RWPE1 (cell line): ENCODE results near the gene ADAMTS13.

Experiments
- CTCF ChIA-PET: fragments of 350-600 bp; sonication (Branson Sonifier 250); formaldehyde crosslinking; extraction: SDS; loops from one replicate; lab custom pipeline; 2021; lab: Yijun Ruan, JAX
- POLR2A ChIA-PET: fragments of 400-600 bp; formaldehyde crosslinking; extraction: SDS; loops from one replicate; lab custom pipeline; 2020; ENCODE audit warnings: antibody characterized with exemption; ENCODE audit not compliant: low non-redundant PET; lab: Yijun Ruan, JAX
- DNase-seq: peaks from one replicate; pipeline ENCODE4 v3.0.0; 2012; ENCODE audit warnings: low spot score
- H3K27ac ChIP-seq: fragments of 450-650 bp; 2 replicates; pipeline ENCODE4 v1.5.1; 2017
- TF ChIP-seq, protein P1 (sequence below): fragments of 450-650 bp; conservative IDR thresholded peaks from 2 replicates; pipeline ENCODE4 v1.5.1; 2017; ENCODE audit warnings: low read depth, mild to moderate bottlenecking

The ADAMTS13 gene

DNA sequence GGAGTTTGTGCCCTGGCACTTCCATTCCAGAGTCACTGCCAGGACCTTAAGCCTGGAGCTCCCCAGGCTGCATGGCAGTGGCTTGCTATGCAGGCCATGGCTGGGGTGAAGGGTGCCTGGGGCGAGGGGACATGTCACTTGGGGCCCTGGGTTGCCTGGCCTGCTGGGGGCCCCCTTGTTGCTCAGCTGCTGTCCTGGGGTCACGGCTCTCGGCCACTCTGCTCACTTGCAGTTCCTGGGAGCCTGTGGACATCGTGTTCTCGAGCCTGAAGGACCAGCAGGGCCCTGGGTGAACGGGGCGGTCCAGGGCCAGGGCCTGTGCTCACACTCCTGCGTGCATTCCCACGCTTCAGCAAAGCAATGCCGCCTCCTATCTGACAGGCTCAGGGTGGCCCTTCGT is 71.3 kb downstream of the ADAMTS13 start:
- no peak for DNase-seq
- CTCF ChIA-PET, result interaction anchor here (0.7 to 1.0 kb wide), 2 partner anchors 12 to 30 kb away, joined by 3 read pairs; no protein-coding TSS in a partner anchor
- POLR2A ChIA-PET, result no interaction called here
- TF ChIP-seq, protein P1, sequence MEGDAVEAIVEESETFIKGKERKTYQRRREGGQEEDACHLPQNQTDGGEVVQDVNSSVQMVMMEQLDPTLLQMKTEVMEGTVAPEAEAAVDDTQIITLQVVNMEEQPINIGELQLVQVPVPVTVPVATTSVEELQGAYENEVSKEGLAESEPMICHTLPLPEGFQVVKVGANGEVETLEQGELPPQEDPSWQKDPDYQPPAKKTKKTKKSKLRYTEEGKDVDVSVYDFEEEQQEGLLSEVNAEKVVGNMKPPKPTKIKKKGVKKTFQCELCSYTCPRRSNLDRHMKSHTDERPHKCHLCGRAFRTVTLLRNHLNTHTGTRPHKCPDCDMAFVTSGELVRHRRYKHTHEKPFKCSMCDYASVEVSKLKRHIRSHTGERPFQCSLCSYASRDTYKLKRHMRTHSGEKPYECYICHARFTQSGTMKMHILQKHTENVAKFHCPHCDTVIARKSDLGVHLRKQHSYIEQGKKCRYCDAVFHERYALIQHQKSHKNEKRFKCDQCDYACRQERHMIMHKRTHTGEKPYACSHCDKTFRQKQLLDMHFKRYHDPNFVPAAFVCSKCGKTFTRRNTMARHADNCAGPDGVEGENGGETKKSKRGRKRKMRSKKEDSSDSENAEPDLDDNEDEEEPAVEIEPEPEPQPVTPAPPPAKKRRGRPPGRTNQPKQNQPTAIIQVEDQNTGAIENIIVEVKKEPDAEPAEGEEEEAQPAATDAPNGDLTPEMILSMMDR, result no peak
- peak overlapping the region; percentile 92 for H3K27ac ChIP-seq

DNA sequence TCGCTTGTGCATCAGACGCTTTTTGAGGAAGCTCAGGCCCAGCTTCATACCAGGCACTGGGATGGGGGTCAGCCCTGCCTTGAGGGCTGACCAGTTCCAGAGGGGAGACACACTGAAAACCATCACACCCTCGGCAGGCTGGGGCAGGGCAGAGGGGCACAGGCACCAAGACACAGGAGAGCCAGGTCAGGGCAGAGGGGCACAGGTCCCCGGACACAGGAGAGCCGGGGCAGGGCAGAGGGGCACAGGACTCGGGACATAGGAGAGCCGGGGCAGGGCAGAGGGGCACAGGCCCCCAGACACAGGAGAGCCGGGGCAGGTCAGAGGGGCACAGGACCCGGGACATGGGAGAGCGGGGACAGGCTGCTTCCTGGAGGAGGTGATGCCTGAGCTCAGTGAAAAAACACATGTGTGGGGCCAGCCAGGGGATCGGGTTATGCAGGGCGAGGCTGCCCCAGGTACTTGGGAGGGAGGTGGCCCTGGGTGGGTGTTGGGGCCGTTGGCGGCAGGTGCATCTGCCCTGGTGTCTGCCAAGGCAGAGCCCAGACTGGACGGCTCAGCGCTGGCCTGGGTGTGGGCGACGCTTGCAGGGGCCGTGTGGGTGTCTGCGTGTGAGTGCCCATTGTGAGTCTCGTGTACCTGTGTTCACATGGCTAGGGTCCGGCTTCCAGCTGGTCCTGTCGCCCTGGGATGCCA is 71.8 kb downstream of the ADAMTS13 start:
- DNase-seq, result no peak
- ChIA-PET POLR2A (no interaction called here), CTCF (interaction anchor here (0.7 to 1.0 kb wide), 2 partner anchors 12 to 30 kb away, joined by 3 read pairs; no protein-coding TSS in a partner anchor)
- TF ChIP-seq, protein P1, result no peak
- H3K27ac ChIP-seq, result peak overlapping the region; percentile 92; the same call in 1 of the 2 replicates

DNA sequence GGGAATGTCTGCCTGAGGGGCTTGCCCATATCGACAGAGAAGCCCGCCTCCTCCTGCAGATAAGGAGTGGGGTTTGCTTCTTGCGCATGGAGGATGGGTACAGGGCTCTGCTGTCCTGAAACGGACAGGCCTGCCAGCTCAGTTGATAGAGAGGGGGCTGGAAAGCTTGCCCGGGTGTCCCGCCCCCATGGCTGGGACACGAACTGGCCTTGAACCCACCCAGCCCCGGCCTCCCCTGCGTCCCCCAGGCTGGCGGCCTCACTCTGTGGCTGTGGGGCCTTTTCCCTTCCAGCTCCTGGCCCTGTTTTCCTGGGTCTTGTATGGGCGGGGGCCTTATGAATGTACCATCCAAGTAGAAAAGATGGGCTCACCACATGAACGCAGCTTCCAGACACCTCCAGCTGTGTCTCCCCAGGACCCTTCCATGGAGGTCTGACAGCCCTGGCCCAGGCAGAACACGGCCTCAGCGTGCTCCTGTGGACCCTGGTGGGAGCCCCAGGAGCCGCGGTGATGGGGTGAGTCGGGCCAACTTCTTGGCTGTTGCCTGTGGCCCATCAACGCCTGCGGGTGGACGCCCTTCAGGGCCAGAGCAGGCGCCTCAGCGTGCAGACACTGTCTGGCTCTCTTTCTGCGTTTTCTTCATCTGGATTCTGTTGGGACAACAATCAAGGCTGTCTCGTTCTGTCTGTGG is 72.6 kb downstream of the ADAMTS13 start:
- POLR2A ChIA-PET, result no interaction called here
- CTCF ChIA-PET, result interaction anchor here (0.5 kb wide), 1 partner anchor 1010 kb away, joined by 3 read pairs; no protein-coding TSS in a partner anchor
- TF ChIP-seq, protein P1, result no peak
- no peak for DNase-seq
- H3K27ac ChIP-seq, result no peak overlapping the region

DNA sequence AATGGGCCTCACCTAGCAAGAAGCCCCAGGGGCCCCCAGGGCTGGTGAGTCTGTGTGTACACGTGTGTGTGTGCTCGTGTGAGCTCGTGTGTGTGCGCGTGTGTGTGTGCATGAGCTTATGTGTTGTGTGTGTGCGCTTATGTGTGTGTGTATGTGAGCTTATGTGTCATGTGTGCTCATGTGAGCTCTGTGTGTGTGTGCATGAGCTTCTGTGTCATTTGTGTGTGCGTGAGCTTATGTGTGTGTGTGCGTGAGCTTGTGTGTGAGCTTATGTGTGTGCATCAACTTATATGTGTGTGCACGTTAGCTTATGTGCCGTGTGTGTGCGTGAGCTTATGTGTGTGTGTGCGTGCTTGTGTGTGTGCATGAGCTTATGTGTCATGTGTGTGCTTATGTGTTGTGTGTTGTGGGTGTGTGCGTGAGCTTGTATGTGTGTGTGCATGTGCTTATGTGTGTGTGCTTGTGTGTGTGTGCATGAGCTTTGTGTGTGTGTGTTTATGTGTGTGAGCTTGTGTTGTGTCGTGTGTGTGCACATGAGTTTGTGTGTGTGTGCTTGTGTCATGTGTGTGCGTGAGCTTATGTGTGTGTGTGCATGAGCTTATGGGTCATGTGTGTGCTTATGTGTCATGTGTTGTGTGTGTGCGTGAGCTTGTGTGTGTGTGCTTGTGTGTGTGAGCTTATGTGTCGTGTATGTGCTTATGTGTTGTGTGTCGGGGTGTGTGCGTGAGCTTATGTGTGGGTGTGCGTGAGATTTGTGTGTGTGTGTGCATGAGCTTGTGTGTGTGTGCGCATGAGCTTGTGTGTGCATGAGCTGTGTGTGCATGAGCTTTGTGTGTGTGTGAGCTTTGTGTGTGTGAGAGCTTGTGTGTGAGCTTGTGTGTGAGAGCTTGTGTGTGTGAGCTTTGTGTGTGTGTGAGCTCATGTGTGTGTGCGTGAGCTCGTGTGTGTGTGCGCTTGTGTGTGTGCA is 73.4 kb downstream of the ADAMTS13 start:
- TF ChIP-seq, protein P1, result no peak
- CTCF ChIA-PET, result interaction anchor here (0.6 to 0.8 kb wide), 6 partner anchors 9 to 1139 kb away, joined by 3 to 5 read pairs (median 3); no protein-coding TSS in a partner anchor
- no peak for DNase-seq
- POLR2A ChIA-PET, result no interaction called here
- H3K27ac ChIP-seq, result no peak overlapping the region

DNA sequence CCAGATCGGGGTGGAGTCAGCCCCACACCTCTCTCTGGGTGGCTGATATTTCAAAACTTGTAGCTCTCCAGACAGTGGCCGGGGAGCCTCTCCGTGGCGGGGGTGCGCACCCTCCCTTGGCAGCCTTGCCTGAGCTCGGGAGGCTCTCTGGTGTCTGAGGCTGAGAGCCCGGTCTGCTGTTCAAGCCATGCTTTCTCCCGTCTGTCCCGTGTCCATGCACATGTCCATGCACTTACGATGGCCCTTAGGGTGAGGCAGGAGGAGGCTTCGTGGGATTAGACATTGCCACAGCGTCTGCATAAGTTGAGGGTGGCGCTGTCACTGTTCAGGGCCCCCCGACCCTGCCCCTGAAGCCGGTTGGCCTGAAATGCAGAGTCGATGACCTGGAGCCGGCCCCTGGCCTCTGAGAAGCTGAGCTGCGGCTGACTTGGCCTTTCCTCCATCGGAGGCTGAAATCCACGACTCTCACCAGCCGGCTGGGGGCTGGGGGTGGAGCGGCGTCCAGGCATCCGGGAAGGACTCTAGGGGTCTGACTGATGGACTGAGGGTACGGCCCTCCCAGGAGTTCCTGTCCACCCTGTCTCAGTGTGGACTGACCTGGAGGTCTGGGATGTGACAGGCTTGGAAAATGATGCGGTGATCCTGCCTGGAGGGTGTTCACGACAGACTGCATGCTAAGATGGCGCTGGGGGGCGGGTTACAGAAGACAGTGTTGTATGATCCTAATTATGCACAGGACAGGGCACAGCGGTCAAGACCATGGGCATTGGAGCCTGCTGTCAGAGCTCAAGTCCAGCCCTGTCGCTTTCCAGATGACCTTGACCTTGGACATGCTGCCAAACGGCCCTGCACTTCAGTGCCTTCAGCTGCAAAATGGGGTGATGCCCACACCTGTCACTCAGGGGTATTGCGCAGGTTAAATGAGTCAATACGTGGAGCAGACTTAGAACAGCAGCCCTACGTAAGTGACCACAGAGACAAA is 75.0 kb downstream of the ADAMTS13 start:
- CTCF ChIA-PET, result interaction anchor here (0.6 to 1.2 kb wide), 4 partner anchors 11 to 311 kb away, joined by 3 to 5 read pairs (median 4); no protein-coding TSS in a partner anchor
- POLR2A ChIA-PET, result no interaction called here

More for the DNA sequence above, 75.0 kb downstream of the ADAMTS13 start:
- H3K27ac ChIP-seq, result no peak overlapping the region
- TF ChIP-seq, protein P1, result no peak
- DNase-seq, result no peak
